K562 (cell line): ENCODE measurements around the gene SLC32A1. TPM values are rescaled to one million over a fixed set of nuclear protein-coding genes. Genes with fewer than 3 reads are reported as not detected.

Experiments
- ATAC-seq: fragments of 200-7000 bp; cut with Tn5 transposase; 3 replicates; pipeline ENCODE4 v1.9.1; 2020; ENCODE audit warnings: moderate library complexity
- BruUV-seq: library from RNA; stranded (reverse); fragments of 400-500 nt; replicated peaks from 2 replicates; lab custom pipeline; 2021; lab: Mats Ljungman, UMichigan
- CTCF ChIA-PET: fragments of 300-600 bp; formaldehyde crosslinking; extraction: SDS; loops from one replicate; lab custom pipeline; 2021; ENCODE audit warnings: low intra/inter-chr PET ratio; lab: Yijun Ruan, JAX
- POLR2A ChIA-PET: fragments of 300-600, 350-650 bp; sonication (Branson Sonifier 250); formaldehyde crosslinking; extraction: SDS; loops from one replicate; lab custom pipeline; 2021; ENCODE audit warnings: antibody characterized with exemption, inconsistent platforms; lab: Yijun Ruan, JAX
- DNase-seq, 4 experiments: peaks; one replicate each; pipeline versions ENCODE4 v3.0.0 to v3.0.0-alpha.2; 2011 to 2018; ENCODE audit warnings: low spot score in 3 of 4, mixed read lengths in 3 of 4; ENCODE audit errors: extremely low read depth in 1 of 4
- FAIRE-seq: peaks from 2 replicates; lab custom pipeline; 2011; peaks lifted over from hg19 to GRCh38; lab: Jason Lieb, UNC
- H2AFZ ChIP-seq: 2 replicates; pipeline ENCODE4 v1.6.0; 2011; ENCODE audit warnings: low read depth, low read length, control low read depth, inconsistent platforms
- H3K27ac ChIP-seq: fragments of 200-600 bp; 3 replicates; pipeline ENCODE4 v1.8.0; 2011; ENCODE audit warnings: low read depth, mild to moderate bottlenecking, control low read depth, inconsistent platforms, low read length, moderate library complexity, mixed read lengths; ENCODE audit errors: extremely low read depth
- H3K27me3 ChIP-seq, 2 experiments: fragments of 300-600 bp in 1 of 2; 2 replicates in 1 of 2; 3 replicates in 1 of 2; pipeline versions ENCODE4 v1.6.0 to v1.8.0; 2011; ENCODE audit warnings: inconsistent platforms in 2 of 2, low read length in 2 of 2, mild to moderate bottlenecking in 1 of 2, mixed read lengths in 1 of 2, moderate library complexity in 1 of 2; ENCODE audit not compliant: control insufficient read depth in 2 of 2, insufficient read depth in 2 of 2
- H3K36me3 ChIP-seq: fragments of 300-600 bp; 3 replicates; pipeline ENCODE4 v1.8.0; 2011; ENCODE audit warnings: mild to moderate bottlenecking, low read length, inconsistent platforms; ENCODE audit not compliant: control insufficient read depth, insufficient read depth
- H3K4me1 ChIP-seq, 2 experiments: fragments of 200-600 bp in 1 of 2; replicated peaks in 1 of 2; 2 replicates in 1 of 2; 3 replicates in 1 of 2; pipeline versions ENCODE4 v1.5.1 to v1.8.0; 2011; ENCODE audit warnings: inconsistent platforms in 2 of 2, low read length in 2 of 2, mild to moderate bottlenecking in 1 of 2, mixed read lengths in 1 of 2, moderate library complexity in 1 of 2; ENCODE audit not compliant: control insufficient read depth in 2 of 2, insufficient read depth in 2 of 2
- H3K4me2 ChIP-seq: 2 replicates; pipeline ENCODE4 v1.6.1; 2011; ENCODE audit warnings: low read length, control low read depth, inconsistent platforms, mixed read lengths; ENCODE audit not compliant: insufficient read depth
- H3K4me3 ChIP-seq: fragments of 200-600 bp; sonication (generic), shearing (Covaris generic); 2 replicates; pipeline ENCODE4 v1.5.1; 2016; ENCODE audit warnings: control low read depth, inconsistent platforms
- H3K79me2 ChIP-seq: fragments of 200-600 bp; 3 replicates; pipeline ENCODE4 v1.8.0; 2011; ENCODE audit warnings: low read length, inconsistent platforms; ENCODE audit not compliant: control insufficient read depth, insufficient read depth
- H3K9ac ChIP-seq, 2 experiments: 2 replicates each; pipeline versions ENCODE4 v1.6.0 to v1.6.1; 2011; ENCODE audit warnings: low read depth in 2 of 2, low read length in 2 of 2, control low read depth in 1 of 2, inconsistent platforms in 1 of 2, mild to moderate bottlenecking in 1 of 2, mixed read lengths in 1 of 2; ENCODE audit not compliant: insufficient read depth in 1 of 2
- H3K9me1 ChIP-seq: one replicate; pipeline ENCODE4 v1.6.0; 2011; ENCODE audit warnings: inconsistent platforms, mild to moderate bottlenecking, low read length, moderate library complexity; ENCODE audit not compliant: control insufficient read depth, insufficient read depth
- H3K9me3 ChIP-seq: replicated peaks from 2 replicates; pipeline ENCODE4 v1.5.1; 2011; ENCODE audit warnings: low read depth, low read length, inconsistent platforms; ENCODE audit not compliant: control insufficient read depth, insufficient read depth
- H4K20me1 ChIP-seq: replicated peaks from 2 replicates; pipeline ENCODE4 v1.6.1; 2011; ENCODE audit warnings: low read length, inconsistent platforms, mixed read lengths; ENCODE audit not compliant: control insufficient read depth, insufficient read depth
- ERF ChIP-seq: fragments of 450-650 bp; formaldehyde crosslinking; IDR thresholded peaks from 2 replicates; pipeline ENCODE4 v1.4.0; 2020; ENCODE audit warnings: mild to moderate bottlenecking, mixed read lengths
- ESRRA ChIP-seq: fragments of 450-650 bp; IDR thresholded peaks from 2 replicates; pipeline ENCODE4 v1.6.1; 2014; ENCODE audit warnings: low read depth, mild to moderate bottlenecking, moderate library complexity, borderline replicate concordance
- FOXK2 ChIP-seq, 2 experiments: fragments of 450-650 bp; IDR thresholded peaks in 1 of 2; conservative IDR thresholded peaks in 1 of 2; 2 replicates each; pipeline ENCODE4 v1.6.1; 2016; ENCODE audit warnings: low read depth in 2 of 2, mild to moderate bottlenecking in 1 of 2
- IRF2 ChIP-seq: sonication (generic); formaldehyde crosslinking; IDR thresholded peaks from 2 replicates; pipeline ENCODE4 v1.8.1; 2022; ENCODE audit warnings: mild to moderate bottlenecking, missing genetic modification reagents
- NFATC3 ChIP-seq: fragments of 450-650 bp; IDR thresholded peaks from 2 replicates; pipeline ENCODE4 v1.6.1; 2017; ENCODE audit warnings: mild to moderate bottlenecking
- PTTG1 ChIP-seq: fragments of 450-650 bp; IDR thresholded peaks from 2 replicates; pipeline ENCODE4 v1.6.1; 2016; ENCODE audit warnings: low read depth, mild to moderate bottlenecking, missing genetic modification characterization, missing compliant biosample characterization
- TRIM28 ChIP-seq: fragments of 450-650 bp; IDR thresholded peaks from 2 replicates; pipeline ENCODE4 v1.6.1; 2017
- TSC22D4 ChIP-seq: fragments of 450-650 bp; IDR thresholded peaks from 2 replicates; pipeline ENCODE4 v1.6.1; 2016; ENCODE audit warnings: missing genetic modification characterization, missing biosample characterization, control low read depth
- ZNF174 ChIP-seq: fragments of 250-450 bp; sonication (Bioruptor Pico); IDR thresholded peaks from 2 replicates; pipeline ENCODE4 v1.4.0; 2020; ENCODE audit warnings: mild to moderate bottlenecking
- WGBS: fragments of 100-300 bp; shearing (Covaris generic); methylation state at CpG from one replicate; pipeline ENCODE4 v1.1.6; 2016; ENCODE audit warnings: low coverage, mixed read lengths; ENCODE audit not compliant: insufficient coverage; ENCODE audit errors: missing lambda C conversion rate; 5-methylcytosine and 5-hydroxymethylcytosine counted together
- in situ Hi-C: fragments of 300-500 bp; cut with MboI; formaldehyde crosslinking; loops from 4 replicates; pipeline ENCODE4 v1.15.0; 2018; ENCODE audit warnings: inconsistent platforms, mixed read lengths
- intact Hi-C: fragments of 100-400 bp; cut with micrococcal nuclease; formaldehyde crosslinking; loops from 2 replicates; pipeline ENCODE4 v1.14.2; 2022
- polyA plus RNA-seq, 8 experiments: library from polyadenylated mRNA; depleted of rRNA in 4 of 8; stranded (reverse) in 5 of 8; unstranded in 3 of 8; fragments of >200 nt; fragmentation: Nextera tagmentation in 2 of 8; fragmentation: Illumina TruSeq in 1 of 8; extraction: Ambion mirVana in 2 of 8; extraction: Trizol in 1 of 8; gene quantifications; 2 replicates each; pipeline versions ENCODE4 v1.2.1 to v1.2.3, GENCODE V29; 2011 to 2014; ENCODE audit warnings: inconsistent platforms in 1 of 8, missing spikeins in 1 of 8
- total RNA-seq, 7 experiments: library from RNA; depleted of rRNA in 6 of 7; stranded (reverse); fragments of >200 nt in 6 of 7; fragmentation: Illumina TruSeq in 2 of 7; extraction: Trizol in 2 of 7; gene quantifications; 2 replicates each; pipeline versions ENCODE4 v1.2.1 to v1.2.3, GENCODE V29; 2011 to 2021; ENCODE audit warnings: low replicate concordance in 1 of 7

SLC32A1 gene
- total and polyA plus RNA-seq, 9 of the 15 experiments (the other 6 are each of a cell fraction or from before 2014, with no cell fraction given), result not detected

DNA sequence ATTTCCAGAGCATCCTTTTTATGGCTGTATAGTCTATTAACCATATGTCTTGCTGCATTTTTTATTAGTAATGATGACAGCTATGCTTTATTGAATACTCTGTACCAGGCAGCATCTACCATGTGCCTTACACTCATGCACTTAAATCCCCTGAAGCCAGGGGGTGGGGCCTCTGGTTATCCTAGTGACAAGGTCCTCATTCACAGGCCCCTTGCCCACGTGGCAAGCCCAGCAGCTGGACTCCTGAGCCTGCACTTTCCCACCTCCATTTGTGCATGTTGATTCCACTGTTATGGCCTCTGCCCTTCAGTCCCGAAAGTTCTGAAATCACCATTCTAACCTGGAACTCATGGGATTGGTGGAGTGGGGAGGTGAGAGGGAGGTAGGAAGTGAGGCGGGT lies 46.3 kb downstream of the SLC32A1 start:
- POLR2A ChIA-PET, result interaction anchor here (0.6 kb wide), 1 partner anchor 13 kb away, joined by 3 read pairs; no protein-coding TSS in a partner anchor
- 86% methylated on average over 3 of the region's 3 CpGs for WGBS
- no peaks in the 10 kb centered on the region for H4K20me1 ChIP-seq
- no peaks in the 10 kb centered on the region for H3K4me1 ChIP-seq
- H3K9me1 ChIP-seq, result peaks cover 4% of the 10 kb centered on the region
- DNase-seq (no peak), FAIRE-seq (no peak), ATAC-seq (no peak)
- H2AFZ ChIP-seq, result no peak overlapping the region
- H3K27ac ChIP-seq, result no peak overlapping the region
- H3K79me2 ChIP-seq, result no peaks in the 10 kb centered on the region
- no peak overlapping the region for H3K4me2 ChIP-seq
- in situ Hi-C loops, result no loop called here
- TF ChIP-seq TRIM28 (no peak), ESRRA (no peak), IRF2 (no peak), ZNF174 (CRISPR knock-in tag) (no peak), PTTG1 (tag) (no peak), NFATC3 (no peak), ERF (CRISPR knock-in tag) (no peak), TSC22D4 (tag) (no peak), FOXK2 (conservative IDR thresholded peaks at IDR 0.05 in 1 of 2, IDR thresholded peaks at IDR 0.05 in 1 of 2; ENCODE audit: low read depth in 2 of 2) (no peak)
- TF ChIP-seq, all 486 proteins: peak for 0
- no peaks in the 10 kb centered on the region for H3K27me3 ChIP-seq
- BruUV-seq, result no TSS peak
- H3K9me3 ChIP-seq, result no peaks in the 10 kb centered on the region
- H3K4me3 ChIP-seq, result no peak overlapping the region
- intact Hi-C loops, result no loop called here
- H3K36me3 ChIP-seq, result peaks cover 68% of the 10 kb centered on the region; the same call in 2 of the 3 replicates
- no peak overlapping the region for H3K9ac ChIP-seq
- CTCF ChIA-PET, result no interaction called here
